ENCODE data around the gene PDLIM3.
"Not testable (repeated sequence)": the region's sequence is repeated elsewhere in the genome, so short reads cannot be mapped to it uniquely, and the experiment has no call there.

The PDLIM3 gene

DNA sequence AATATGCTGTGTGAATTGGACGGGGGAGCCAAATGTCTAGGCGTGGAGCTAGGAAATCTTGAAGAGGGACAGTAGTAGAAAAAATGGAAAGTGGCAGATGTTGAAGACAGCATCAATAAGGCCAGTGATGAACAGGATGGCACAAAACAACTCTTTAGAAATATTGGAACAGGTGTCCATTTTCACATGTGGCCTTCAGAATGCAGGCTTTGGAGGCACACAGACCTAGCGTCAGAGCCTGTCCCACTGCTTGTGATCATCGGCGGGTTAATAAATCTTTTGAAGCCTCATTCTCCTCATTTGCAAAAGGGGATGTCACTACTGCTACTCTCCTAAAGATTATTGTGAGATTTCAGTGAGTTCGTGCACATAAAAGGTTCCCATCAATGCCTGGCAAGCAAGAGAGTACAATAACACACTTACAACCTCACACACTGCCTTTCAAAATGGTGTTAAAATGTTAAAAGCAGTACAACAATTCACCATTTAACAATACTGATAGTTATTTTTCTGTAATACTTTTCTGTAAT is 2.4 kb downstream of the PDLIM3 start:
- TF ChIP-seq, protein P1, sequence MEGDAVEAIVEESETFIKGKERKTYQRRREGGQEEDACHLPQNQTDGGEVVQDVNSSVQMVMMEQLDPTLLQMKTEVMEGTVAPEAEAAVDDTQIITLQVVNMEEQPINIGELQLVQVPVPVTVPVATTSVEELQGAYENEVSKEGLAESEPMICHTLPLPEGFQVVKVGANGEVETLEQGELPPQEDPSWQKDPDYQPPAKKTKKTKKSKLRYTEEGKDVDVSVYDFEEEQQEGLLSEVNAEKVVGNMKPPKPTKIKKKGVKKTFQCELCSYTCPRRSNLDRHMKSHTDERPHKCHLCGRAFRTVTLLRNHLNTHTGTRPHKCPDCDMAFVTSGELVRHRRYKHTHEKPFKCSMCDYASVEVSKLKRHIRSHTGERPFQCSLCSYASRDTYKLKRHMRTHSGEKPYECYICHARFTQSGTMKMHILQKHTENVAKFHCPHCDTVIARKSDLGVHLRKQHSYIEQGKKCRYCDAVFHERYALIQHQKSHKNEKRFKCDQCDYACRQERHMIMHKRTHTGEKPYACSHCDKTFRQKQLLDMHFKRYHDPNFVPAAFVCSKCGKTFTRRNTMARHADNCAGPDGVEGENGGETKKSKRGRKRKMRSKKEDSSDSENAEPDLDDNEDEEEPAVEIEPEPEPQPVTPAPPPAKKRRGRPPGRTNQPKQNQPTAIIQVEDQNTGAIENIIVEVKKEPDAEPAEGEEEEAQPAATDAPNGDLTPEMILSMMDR (IDR thresholded peaks at IDR 0.05), result no peak
- H3K36me3 ChIP-seq, result no peaks in the 10 kb centered on the region
- no peaks in the 10 kb centered on the region for H3K9me3 ChIP-seq
- H3K27ac ChIP-seq, result no peak overlapping the region
- no peaks in the 10 kb centered on the region for H3K4me1 ChIP-seq (ENCODE audit: control insufficient read depth in 1 of 2, insufficient read depth in 1 of 2, low read depth in 1 of 2, low read length in 1 of 2)
- no peak overlapping the region for H3K4me3 ChIP-seq (ENCODE audit: low read depth in 1 of 2, low read length in 1 of 2)
- H3K27me3 ChIP-seq, result peaks cover 100% of the 10 kb centered on the region

DNA sequence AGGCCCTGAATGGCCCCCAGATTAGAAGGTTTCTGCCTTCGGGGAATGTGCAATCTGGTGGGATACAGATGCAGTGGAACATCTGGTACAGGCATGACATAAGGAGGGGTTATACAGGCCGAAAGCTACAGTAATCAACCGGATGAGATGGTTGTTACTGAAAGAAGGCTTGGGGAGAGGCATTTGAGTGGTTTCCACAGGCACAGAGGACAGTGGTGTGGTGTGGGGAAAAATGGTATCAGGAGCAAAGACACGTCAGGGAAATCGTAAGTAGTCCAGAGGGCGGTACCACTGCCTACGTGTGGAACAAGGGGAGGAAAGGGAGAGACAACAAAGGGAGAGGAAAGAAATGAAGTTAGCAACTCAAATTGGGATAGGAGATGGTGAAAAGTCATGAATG is 3.0 kb downstream of the PDLIM3 start:
- H3K36me3 ChIP-seq, result no peaks in the 10 kb centered on the region
- H3K4me3 ChIP-seq (ENCODE audit: low read depth in 1 of 2, low read length in 1 of 2), result no peak overlapping the region
- no peak overlapping the region for H3K27ac ChIP-seq
- no peaks in the 10 kb centered on the region for H3K4me1 ChIP-seq (ENCODE audit: control insufficient read depth in 1 of 2, insufficient read depth in 1 of 2, low read depth in 1 of 2, low read length in 1 of 2)
- TF ChIP-seq, protein P1 (IDR thresholded peaks at IDR 0.05), result no peak
- H3K27me3 ChIP-seq, result peaks cover 100% of the 10 kb centered on the region
- no peaks in the 10 kb centered on the region for H3K9me3 ChIP-seq

DNA sequence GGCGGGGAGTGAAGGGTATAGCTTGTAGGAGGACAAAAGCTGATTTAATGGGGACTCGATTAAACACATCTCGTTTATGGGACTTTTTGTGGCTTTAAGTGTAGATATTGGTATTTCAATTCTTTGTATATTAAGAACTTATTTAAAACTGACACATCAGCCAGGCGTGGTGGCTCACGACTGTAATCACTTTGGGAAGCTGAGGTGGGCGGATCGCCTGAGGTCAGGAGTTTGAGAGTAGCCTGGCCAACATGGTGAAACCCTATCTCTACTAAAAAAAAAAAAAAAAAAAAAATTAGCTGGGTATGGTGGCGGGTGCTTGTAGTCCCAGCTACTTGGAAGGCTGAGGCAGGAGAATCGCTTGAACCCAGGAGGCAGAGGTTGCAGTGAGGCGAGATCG is 3.7 kb downstream of the PDLIM3 start:
- not testable (repeated sequence) for H3K27ac ChIP-seq, H3K36me3 ChIP-seq
- H3K27me3 ChIP-seq, result peaks cover 100% of the 10 kb centered on the region

GRCh38 chr4:185529413-185529812 is 5.9 kb downstream of the PDLIM3 start:
- H3K4me1 ChIP-seq (ENCODE audit: control insufficient read depth in 1 of 2, insufficient read depth in 1 of 2, low read depth in 1 of 2, low read length in 1 of 2), result no peaks in the 10 kb centered on the region
- H3K27me3 ChIP-seq, result peaks cover 100% of the 10 kb centered on the region
- no peak overlapping the region for H3K27ac ChIP-seq
- no peaks in the 10 kb centered on the region for H3K36me3 ChIP-seq
- no peaks in the 10 kb centered on the region for H3K9me3 ChIP-seq
- H3K4me3 ChIP-seq (ENCODE audit: low read depth in 1 of 2, low read length in 1 of 2), result no peak overlapping the region
- TF ChIP-seq, protein P1 (IDR thresholded peaks at IDR 0.05), result no peak

More for the DNA sequence above, 3.7 kb downstream of the PDLIM3 start:
- not testable (repeated sequence) for H3K4me1 ChIP-seq (ENCODE audit: control insufficient read depth in 1 of 2, insufficient read depth in 1 of 2, low read depth in 1 of 2, low read length in 1 of 2); H3K4me3 ChIP-seq (ENCODE audit: low read depth in 1 of 2, low read length in 1 of 2); H3K9me3 ChIP-seq

DNA sequence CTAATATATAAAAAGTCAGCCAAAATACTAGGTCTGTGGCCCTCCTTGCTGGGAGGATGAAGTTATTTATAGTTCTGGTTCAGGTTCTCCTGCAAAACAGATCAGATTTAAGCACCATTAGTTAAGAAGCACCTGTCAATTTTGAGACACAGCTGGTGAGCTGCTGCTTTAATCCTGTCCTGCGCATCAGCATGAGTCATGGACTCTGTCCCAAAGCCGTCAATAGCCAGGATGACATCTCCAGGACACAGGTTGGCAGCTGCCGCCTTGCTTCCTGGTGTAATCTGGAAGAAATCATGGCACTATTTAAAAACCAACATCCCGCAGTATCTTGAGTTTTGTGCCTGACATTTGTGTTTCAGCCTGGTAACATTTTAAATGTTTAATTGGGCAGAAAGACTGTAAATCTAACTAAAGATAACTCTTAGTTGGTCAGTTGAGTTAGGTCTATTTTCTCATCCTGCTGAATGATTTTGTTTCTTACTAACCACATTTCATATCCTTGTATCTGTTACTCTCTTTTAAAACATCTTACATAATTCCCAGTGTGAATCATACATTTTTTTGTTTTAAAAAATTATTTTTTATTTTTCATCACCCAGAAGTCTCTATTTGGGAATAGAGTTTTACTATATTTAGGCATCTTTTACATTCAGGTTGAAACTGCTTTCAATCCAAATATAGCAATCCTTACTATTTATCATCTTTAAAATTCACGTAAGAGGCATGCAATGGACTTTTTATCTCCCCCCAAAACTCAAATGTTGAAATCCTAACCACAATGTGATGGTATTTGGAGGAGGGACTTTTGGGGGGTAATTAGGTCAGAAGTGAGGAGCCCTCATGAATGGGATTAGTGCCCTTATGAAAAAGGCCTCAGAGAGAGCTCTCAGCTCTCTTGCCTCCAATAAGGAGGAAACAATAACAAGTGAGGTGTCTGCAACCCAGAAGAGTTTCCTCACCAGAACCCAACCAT is 10.1 kb downstream of the PDLIM3 start:
- Histone ChIP-seq H3K27me3 (peaks cover 78% of the 10 kb centered on the region), H3K36me3 (no peaks in the 10 kb centered on the region), H3K4me3 (ENCODE audit: low read depth in 1 of 2, low read length in 1 of 2) (no peak overlapping the region), H3K27ac (no peak overlapping the region), H3K9me3 (no peaks in the 10 kb centered on the region), H3K4me1 (ENCODE audit: control insufficient read depth in 1 of 2, insufficient read depth in 1 of 2, low read depth in 1 of 2, low read length in 1 of 2) (no peaks in the 10 kb centered on the region)
- TF ChIP-seq, protein P1 (IDR thresholded peaks at IDR 0.05), result no peak

DNA sequence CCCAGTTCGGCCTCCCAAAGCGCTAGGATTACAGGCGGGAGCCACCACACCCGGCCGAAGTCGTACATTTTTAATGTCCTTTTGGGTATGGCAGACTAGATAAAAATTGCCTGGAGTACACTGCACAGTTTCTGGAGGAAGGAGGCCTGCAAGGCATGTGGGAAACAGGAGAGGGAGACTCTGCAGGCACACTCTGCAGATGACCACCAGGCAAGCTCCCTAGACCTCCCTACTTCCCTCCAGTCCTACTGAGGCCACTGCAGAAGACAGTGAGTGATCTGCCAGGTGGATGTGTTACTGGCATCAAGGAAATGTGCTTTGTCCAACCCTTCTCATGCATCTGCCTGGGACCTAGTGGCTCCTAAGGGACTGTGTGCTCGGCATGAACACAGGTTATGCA is 11.4 kb downstream of the PDLIM3 start:
- TF ChIP-seq, protein P1 (IDR thresholded peaks at IDR 0.05), result no peak
- Histone ChIP-seq H3K27me3 (peaks cover 78% of the 10 kb centered on the region), H3K9me3 (no peaks in the 10 kb centered on the region), H3K4me1 (ENCODE audit: control insufficient read depth in 1 of 2, insufficient read depth in 1 of 2, low read depth in 1 of 2, low read length in 1 of 2) (no peaks in the 10 kb centered on the region), H3K27ac (no peak overlapping the region), H3K36me3 (no peaks in the 10 kb centered on the region), H3K4me3 (ENCODE audit: low read depth in 1 of 2, low read length in 1 of 2) (no peak overlapping the region)
